KG1 (cell line): ENCODE measurements around the gene ALOX15.
"Not testable (repeated sequence)": the region's sequence is repeated elsewhere in the genome, so short reads cannot be mapped to it uniquely, and the experiment has no call there.

Source experiments
- DNase-seq: peaks from one replicate; lab custom pipeline; 2025; lab: John Stamatoyannopoulos, UW

ALOX15 gene, protein sequence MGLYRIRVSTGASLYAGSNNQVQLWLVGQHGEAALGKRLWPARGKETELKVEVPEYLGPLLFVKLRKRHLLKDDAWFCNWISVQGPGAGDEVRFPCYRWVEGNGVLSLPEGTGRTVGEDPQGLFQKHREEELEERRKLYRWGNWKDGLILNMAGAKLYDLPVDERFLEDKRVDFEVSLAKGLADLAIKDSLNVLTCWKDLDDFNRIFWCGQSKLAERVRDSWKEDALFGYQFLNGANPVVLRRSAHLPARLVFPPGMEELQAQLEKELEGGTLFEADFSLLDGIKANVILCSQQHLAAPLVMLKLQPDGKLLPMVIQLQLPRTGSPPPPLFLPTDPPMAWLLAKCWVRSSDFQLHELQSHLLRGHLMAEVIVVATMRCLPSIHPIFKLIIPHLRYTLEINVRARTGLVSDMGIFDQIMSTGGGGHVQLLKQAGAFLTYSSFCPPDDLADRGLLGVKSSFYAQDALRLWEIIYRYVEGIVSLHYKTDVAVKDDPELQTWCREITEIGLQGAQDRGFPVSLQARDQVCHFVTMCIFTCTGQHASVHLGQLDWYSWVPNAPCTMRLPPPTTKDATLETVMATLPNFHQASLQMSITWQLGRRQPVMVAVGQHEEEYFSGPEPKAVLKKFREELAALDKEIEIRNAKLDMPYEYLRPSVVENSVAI

DNA sequence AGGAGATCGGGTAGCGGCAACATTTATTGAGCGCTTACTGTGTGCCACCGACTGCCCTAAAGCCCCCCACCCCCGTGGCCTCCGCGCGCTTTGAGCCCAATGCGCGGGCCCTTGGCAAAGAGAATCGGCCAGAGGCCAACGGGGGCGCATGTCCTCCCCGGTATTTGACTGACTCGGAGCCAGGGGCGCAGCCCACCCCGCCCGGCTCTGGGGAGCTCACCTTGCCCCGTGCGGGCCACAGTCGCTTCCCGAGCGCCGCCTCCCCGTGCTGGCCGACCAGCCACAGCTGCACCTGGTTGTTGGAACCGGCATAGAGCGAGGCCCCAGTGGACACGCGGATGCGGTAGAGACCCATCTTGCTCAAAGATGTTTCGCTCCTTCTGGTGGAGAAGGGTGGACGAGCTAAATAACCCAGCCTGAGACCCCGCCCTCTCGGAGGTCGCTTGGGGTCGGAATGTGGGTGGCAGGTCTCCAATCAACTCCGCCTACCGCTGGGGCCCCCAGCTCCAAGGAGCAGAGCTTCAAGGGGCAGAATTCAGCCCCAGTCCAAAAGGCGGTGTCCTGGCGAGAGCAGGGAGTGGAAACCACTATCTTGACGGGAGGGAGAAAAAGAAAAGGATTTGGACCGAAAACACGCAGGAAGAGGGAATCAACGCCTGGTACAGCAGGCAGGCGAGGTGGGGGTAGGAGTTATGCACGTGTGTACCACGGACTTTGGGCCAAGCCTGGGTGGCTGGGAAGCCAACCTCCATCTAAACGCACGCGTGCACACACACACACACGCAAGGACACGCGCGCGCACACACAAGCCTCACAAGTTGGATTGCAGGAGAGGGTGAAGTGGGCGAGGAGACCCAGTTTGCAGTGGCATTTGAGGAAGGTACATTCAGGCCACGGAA lies at the start of gene ALOX15:
ALOX15 (minus strand) TSS at position 382 of the 899 bp plus-strand sequence; CDS start at position 355, 27 bp downstream.
- DNase-seq = no peak

DNA sequence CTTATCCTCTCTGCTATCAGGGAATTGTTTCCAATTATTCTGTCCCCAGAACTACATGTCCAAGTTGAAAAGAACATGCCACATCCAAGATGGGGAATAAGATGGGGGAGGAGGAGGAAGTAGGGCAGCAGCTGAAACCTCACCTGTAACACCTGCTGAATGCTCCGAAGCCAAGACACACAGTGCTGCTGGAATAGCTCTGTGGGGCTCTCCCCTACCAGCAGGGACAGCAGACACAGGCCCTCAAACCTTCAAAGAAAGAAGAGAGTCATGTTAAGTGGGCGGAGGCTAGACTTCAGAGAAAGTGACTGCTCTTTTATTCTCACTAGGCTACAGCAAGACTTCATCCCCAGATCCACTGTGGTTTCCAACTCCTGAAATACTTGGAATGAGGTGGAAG lies 49.3 kb upstream of the ALOX15 start:
- DNase-seq = no peak

DNA sequence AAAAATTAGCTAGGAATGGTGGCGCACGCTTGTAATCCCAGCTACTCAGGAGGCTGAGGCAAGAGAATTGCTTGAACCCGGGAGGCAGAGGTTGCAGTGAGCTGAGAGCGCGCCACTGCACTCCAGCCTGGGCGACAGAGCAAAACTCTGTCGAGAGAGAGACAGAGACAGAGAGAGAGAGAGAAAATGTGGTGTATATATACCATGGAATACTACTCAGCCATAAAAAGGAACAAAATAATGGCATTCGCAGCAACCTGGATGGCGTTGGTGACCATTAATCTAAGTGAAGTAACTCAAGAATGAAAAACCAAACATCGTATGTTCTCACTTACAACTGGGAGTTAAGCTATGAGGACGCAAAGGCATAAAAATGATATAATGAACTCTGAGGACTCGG lies 48.4 kb upstream of the ALOX15 start:
- not testable (repeated sequence) for DNase-seq

DNA sequence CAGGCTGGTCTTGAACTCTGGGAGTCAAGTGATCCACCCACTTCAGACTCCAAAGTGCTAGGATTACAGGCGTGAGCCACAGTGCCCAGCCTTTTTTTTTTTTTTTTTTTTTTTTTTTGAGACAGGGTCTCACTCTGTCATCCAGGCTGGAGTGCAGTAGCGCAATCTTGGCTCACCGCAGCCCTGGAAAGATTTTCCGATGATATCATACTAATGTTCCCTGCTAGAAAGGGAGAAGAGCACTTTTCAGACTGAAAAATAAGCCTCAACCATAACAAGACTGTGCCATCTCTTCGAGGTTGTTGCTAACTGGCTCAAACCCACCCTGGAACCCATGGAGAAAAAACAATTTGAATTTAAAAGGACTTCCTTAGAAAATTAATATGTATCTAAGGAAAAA lies 42.3 kb upstream of the ALOX15 start:
- not testable (repeated sequence) for DNase-seq

DNA sequence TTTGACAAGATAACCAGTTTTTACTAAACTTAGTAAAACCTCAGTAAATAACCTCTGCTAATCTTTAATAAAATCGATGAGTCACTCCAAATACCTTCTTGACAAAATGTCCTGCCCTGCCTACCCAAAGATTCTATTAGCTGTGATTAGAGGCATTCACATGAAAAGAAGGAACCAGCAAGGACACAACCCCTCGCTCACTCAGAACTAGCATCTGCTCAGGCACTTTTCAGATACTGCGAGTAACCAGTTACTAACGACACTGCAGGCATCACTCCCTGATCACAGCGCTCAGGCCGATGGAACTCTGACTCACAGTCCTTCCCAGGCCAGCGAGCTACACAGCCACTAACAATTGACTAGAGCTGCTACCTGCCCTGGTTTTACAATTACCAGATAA lies 38.2 kb upstream of the ALOX15 start:
- DNase-seq = no peak

DNA sequence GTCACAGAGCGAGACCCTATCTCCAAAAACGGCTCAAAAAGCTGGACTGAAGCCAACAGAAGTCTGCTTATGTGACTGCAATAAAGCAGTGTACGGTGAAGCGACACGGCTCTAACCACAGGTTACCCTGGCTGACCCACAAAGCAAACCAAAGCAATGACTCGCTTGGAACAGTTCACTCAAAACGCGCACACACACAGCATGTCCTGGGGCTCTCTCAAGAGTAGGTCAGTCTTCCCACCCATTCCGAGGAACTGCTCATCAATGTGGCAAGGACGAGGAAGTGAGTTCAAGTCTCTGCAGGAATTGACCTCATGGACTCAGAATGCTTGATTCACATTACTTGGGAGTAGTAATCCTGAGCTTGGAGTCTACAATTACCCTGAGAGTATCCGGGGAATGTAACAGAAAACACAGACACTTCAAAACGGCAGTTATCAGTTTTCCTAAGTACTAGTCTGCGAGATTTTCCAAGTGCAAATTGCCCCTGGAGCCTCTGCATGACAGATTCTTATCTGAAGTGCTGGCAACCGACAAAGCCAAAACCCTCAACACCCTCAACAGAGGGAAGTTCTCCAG lies 37.1 kb upstream of the ALOX15 start:
- DNase-seq = no peak

DNA sequence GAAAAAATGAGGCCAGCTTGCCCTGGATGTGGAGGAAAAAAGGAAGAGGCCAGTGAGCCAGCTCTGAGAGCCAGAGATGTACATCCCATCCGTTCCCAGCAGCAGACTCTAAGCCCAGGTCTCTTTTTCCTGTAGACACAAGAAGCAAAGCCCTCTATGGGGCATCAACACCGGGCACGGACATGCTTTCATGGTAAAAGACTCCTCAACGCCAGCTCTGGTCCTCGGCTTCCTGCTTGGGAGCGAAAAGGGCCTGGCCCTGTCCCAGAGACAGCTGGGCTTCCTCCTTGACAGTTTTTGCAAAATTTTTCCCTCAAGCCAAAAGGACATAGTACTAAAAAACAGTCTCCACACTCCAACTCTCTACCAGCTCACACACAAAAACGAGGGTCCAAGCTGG lies 35.3 kb upstream of the ALOX15 start:
- no peak for DNase-seq

DNA sequence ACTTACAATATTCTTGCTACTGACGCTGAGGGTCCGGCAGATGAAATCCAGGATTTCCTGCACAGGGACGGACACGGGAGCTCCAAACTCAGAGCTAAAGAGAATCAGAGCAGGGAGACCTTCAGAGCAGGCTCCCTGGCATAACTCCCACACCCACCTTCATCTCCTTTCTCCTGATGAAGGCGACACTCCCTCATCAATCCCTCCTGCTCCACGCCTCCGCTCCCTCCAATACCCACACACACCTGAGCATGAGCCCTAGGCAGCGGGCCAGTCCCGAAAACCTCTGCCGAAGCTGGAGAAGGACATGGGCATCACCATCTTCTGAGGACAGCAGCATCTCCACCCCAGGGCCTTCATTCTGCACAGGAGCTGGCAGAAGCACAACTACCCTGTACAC lies 34.3 kb upstream of the ALOX15 start:
- DNase-seq = no peak

DNA sequence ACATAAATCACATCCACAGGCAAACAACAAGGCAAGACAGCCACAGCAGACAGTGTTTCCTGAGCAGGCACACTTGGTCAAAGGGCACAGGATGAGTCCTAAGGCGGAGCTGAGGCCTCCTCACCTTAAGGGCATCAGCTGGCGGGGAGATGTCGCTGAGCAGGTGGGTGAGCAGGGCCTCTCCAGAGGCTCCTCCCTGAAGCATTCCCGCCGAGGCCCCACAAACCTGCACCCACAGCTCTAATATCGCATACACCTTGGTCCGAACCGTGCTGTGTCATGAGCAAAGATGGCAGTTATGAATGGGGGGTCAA lies 33.2 kb upstream of the ALOX15 start:
- no peak for DNase-seq

DNA sequence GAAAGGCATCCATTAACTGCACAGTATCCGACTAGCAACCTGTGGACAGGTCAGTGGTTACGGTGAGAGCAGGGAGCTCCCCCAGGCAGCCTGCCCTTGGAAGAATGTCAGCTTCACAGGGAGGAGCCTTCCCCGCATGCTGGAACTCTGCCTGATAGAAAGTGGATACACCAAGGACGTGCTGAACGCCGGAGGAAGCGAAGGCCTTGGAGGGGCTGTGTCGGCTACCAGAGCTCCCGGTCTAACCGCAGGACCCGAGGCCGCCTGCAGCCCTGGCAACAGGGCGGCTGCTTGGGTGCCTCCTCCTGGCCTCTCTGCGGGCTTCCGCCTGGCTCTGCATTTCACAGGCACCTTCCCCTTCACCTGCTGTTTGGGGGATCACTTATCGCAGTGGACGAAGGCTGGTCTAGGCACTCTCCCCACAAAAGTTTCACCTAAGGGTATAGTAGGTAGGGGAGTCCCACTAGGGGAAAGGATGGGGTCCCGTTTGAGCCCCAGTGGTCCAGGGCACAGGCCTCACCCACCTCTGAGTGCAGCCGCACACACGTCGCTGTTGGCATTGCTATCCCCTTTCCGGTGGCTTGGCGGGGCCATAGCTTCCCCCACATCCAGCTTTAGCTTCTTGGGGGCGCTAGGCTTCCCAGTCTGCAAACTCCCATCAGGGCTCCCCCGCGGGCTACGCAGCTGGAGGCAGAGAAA lies 32.7 kb upstream of the ALOX15 start:
- no peak for DNase-seq

DNA sequence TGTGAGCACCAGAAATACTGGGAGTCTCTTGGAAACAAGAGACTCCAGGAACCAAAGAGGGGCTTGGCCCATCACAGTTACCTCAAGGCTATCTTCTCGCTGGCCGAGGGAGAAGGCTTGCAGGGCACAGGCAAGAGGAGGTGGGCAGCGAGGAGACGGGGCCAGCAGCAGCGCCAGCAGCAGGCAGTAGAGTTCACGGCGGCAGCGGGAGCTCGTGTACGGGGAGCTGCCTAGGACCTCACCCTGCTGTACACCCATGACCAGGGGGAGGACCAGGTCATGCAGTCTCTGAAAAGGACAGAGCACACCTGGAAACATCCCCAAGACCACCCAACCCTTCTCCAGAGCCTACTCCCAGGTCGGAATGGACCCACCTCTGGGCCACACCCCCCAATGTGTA lies 31.7 kb upstream of the ALOX15 start:
- DNase-seq = no peak

DNA sequence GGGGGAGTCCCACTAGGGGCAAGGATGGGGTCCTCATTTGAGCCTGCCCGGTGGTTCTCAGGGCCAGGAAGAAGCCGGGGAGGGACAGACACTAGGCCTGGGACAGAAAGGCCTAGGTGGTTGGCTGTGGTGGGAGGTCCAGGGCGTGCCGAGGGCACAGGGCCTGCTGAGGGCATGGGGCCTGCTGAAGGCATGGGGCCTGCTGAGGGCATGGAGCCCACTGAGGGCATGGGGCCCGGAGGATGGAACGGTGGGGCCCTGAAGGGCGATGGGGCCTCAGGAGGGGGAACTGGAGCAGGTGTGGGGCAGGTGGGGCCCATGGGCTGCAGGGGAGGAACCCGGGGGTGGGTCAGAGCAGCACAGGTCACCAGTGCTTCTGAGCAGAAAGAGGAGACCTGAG lies 31.3 kb upstream of the ALOX15 start:
- DNase-seq = no peak

DNA sequence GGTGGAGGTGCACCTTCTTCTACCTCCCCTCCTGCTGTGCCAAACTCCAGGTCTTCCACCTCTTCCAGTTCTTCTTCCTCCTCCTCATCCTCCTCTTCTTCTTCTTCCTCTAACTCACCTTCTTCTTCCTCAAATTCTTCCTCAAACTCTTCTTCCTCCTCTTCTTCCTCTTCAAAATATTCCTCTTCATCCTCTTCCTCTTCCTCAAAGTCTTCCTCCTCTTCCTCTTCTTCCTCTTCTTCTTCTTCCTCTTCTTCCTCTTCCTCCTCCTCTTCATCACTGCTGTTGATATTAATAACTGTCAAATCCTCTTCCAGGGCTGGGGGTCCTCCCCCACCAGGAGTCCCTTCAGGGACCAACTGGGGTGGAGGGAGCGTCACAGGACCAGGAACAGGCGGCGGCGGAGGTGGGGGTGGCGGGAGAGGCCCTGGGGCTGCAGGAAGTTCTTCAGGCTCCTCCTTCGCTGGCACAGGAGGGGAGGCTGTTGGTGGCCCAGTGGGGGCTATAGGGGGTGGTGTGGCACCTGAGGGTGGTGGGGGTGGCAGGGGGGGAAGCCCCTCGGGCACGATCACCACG lies 30.7 kb upstream of the ALOX15 start:
- no peak for DNase-seq

DNA sequence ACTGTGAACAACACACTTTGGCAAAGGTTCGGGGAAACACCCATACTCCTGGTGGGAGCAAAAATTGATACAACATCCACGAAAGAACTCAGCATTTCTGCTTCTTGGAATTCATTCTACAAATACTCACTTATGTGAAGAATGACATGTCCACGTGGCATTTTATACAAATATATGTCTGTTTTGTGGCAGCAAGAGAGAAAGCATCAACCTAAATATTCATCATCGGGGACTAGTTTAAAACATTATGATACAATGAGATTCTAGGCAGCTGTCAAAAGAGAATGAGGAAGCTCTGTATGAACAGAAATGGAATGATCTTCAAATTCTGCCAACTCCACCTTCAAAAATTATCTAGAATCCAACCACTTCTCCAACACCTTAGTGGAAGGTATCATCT lies 25.7 kb upstream of the ALOX15 start:
- DNase-seq = no peak

DNA sequence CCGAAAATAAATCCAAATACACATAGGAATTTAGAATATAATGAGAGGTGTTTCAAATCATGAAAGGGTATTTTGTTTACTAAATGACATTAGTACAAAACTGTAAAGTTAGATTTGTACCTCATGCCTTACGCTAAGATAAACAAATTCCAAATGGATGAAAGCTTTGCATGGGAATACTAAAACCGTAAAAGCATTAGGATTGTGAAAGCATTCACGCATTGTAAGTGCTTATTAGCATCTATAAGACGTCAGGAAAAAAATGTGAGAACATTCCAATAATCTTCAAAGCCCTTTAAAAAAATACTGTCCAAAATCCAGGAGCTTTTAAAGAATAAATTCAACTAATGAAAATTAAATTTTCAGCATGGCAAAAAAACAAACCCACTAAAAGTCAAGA lies 24.8 kb upstream of the ALOX15 start:
- no peak for DNase-seq

DNA sequence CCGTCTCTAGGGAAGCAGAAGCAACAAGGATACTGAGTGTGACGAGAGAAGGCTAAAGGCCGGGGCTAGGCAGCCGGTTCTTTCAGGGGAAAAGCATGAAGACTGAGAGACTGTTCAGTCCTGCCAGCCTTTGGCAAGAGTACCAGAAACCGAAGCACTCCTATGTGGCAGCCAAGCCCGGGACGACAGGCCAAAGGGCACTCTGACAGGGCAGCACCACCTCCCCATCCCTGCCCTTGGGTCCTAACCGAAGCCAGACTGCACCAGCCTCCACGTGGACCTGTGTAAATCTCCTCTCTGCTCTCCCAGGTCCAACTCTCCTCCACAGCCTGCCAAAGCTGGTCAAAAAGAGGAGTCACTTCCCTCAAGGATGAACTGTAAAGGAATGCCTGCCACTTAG lies 23.5 kb upstream of the ALOX15 start:
- DNase-seq = no peak

DNA sequence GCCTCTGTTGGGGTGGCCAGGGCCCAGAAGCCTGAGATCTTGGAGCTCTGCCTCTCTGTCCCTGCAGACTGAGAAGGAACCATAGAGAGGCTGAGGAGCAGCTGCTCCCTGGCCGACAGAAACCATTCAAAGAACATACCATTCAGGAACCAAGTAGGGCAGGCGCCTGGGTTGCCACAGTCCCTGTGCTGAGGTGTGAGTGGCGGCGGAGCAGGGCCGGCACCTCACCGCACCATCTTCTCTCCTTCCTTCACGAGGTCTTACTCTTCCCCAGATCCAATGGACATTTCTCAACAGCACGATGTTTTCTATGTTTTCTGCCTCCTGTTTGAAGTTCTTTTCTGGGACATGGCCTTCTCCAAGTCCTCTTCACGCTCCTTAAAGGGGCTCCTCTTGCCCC lies 22.8 kb upstream of the ALOX15 start:
- no peak for DNase-seq

DNA sequence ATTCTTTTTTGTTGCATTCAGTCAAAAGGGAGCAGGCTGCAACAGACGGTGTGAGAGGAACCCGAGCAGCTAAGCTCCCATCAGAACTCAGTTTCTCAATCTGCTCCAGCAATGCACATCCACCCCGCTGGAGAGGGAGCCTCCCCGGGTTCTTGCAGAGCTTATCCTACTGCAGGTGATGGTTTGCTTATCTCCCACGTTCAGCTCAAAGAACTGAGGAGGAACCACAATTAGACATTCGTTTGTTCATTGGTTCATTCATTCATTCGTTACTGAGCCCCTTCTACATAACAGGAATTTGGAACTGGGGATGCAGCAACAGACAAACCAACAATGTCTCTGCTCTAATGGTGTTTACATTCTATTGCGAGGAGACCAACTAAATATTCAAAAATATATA lies 22.2 kb upstream of the ALOX15 start:
- DNase-seq = no peak

DNA sequence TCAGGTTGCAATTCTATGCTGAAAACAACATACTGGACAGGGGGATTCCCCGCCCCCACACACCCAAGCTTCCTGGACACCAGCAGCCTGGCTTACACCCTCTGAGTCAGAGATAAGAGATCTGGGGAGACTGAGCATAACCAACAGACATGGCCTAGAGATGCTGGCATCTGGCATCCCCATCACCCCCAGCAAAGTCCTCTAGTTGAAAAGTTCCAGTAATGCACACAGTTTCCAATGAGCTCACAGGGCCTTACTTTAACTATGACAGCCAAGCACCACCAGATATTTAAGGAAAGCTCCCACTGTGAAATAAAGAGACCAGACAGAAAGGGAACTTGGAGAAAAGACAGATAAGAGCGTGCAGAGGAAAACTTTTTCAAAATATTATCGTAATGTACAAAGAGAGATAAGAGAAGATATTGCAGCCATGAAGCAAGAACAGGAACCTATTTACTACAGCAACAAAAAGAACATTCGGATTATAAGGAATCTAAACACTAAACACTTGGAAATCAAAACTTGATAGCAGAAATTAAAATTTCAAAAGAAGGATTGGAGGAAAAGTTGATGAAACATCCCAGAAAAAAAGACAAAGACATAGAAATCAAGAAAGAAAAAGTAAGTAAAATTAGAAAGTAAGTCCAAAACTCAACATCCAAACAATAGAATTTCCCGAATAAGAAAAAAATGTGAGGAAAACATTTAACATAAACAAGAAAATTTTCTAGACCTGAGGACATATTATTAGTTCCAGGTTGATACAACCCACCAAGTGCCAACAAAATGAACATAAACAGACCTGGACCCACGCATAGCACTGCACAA lies 17.2 kb upstream of the ALOX15 start:
- DNase-seq = no peak

DNA sequence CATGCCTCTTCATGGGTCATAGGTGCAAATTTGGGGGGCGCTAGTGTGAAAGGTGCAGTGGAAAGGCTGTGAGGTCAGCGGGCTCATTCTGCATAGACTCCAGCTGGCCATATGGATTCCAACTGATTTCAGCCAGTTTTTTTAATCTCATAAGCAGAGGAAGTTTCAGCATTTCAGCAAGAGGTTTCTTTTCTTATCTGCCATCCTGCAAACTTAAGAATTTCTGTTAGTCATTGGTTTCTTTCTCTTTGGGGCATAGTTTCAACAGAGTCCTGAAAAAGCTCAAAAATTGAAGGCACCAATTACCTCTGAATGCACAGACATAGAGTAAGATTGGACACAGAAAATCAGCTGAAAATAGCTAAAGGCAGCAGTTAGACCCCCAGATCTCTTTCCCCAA lies 16.2 kb upstream of the ALOX15 start:
- DNase-seq = no peak

DNA sequence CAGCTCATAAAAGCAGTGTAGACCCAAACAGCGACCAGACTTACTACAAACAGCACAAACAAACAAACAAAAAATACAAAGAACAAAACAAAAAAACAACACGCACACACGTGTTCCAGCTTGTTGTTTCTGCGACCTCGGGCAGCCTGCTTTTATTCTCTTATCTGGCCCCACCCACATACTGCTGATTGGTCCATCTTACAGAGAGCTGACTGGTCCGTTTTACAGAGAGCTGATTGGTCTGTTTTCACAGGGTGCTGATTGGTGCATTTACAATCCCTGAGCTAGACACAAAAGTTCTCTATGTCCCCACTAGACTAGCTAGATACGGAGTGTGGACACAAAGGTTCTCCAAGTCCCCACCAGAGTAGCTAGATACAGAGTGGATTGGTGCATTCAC lies 14.5 kb upstream of the ALOX15 start:
- not testable (repeated sequence) for DNase-seq
